Liver (tissue), 3 donors: ENCODE measurements around the gene CEMIP.

ENCODE experiments used
- CTCF ChIP-seq: fragments of 150-350 bp; IDR thresholded peaks from 2 replicates; pipeline ENCODE4 v1.5.1; 2017; ENCODE audit warnings: improper control_type of control experiment, low read depth, low read length; ENCODE audit not compliant: missing input control
- EGR1 ChIP-seq, 2 donors: IDR thresholded peaks; 2 replicates each; pipeline ENCODE4 v1.6.1; 2016 to 2018; ENCODE audit warnings: antibody characterized with exemption in 2 of 2, low read depth in 2 of 2
- FOXA1 ChIP-seq: IDR thresholded peaks from 2 replicates; pipeline ENCODE4 v1.6.1; 2016; ENCODE audit warnings: antibody characterized with exemption
- MAX ChIP-seq: IDR thresholded peaks from 2 replicates; pipeline ENCODE4 v1.6.1; 2016; ENCODE audit warnings: antibody characterized with exemption
- RAD21 ChIP-seq, 2 donors: IDR thresholded peaks; 2 replicates each; pipeline ENCODE4 v1.6.1; 2016; ENCODE audit warnings: antibody characterized with exemption in 2 of 2, mild to moderate bottlenecking in 2 of 2
- TAF1 ChIP-seq: conservative IDR thresholded peaks from 2 replicates; pipeline ENCODE4 v1.6.1; 2016; ENCODE audit warnings: antibody characterized with exemption, mild to moderate bottlenecking
- YY1 ChIP-seq: IDR thresholded peaks from 2 replicates; pipeline ENCODE4 v1.6.1; 2016; ENCODE audit warnings: antibody characterized with exemption, mild to moderate bottlenecking
- donor health status: healthy.
- donor health status: healthy.

DNA sequence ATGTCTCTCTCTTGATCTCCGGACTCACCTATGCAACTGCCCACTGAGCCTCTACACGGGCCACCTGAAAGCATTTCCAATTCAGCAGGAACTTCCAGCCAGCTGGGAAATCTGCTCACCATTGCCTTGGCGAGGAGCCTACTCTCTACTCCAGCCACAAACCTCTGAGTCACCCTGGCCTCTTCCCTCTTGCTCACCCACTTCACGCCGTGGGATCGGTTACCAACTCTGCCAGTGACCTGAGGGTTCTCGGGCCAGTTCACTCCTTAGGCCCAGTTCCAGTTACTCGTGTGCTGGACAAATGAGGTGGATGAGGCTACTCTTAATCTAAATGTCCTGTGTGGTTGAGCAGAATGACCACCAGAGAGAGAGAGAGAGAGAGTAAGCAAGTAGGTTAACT is 70.1 kb downstream of the CEMIP start:
- TF ChIP-seq CTCF (no peak), RAD21 (IDR thresholded peaks at IDR 0.05) (no peak), YY1 (no peak), TAF1 (no peak), EGR1 (IDR thresholded peaks at IDR 0.05; ENCODE audit: low read depth in 2 of 2) (no peak), FOXA1 (no peak), MAX (no peak)
